GM21786 (cell line): ENCODE results near the gene JAKMIP1.

Source experiments
- ATAC-seq: cut with Tn5 transposase; IDR thresholded peaks from one replicate; pipeline ENCODE4 v1.9.1; 2021; ENCODE audit not compliant: unreplicated experiment

The JAKMIP1 gene

DNA sequence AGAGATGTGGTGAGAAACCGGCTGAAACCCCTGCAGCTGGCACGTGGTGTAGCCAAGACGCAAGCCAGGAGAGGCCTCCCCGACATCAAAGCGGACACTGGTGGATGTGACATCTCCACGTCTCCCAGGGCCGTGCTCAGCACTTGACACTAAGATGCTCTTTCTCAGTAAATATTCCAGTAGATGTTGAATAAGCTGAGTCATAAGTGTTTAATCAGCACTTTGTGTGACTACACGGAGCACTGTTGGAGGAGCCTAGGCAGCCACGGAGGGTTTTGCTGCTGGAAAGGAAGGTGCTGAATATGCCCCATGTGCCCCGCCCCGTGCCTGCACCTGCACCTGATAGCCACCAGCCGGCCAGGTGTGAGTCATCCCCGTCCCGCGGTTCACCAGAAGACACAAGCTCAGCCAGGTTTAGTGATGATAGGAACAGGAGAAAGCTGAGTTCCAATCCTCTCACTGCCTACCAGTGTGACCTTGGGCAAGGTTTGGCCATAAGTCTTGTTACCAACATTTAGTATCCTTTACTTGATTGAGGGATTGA is 153.1 kb downstream of the JAKMIP1 start:
- no peak for ATAC-seq

DNA sequence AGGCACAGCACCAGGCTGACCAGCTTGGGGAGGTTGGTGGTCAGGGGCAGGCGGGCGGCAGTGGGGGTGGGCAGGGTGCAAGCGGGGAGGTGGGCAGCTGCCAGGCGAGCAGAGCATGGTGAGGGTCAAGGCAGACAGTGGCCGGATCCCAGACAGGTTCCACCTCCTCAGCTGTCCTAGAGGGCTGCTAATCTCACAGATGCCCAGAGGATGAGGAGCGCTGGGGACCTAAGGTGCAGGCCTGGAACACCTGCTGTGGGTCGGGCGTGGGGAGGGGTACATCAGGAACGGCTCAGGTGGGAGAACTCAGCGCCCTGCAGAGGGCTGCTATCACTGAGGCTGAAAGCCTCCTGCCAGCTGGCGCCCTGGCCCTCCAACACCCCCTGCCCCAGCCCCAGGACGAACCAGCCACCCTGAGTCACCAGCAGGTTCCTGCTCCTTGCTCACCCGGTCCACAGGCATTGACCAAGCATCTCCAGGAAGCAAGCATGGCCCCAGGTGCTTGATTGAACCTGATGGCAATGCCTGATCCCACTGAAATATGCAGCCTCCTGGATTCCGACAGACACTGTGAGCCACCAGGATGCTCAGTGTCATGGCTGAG is 153.7 kb downstream of the JAKMIP1 start:
- ATAC-seq, result no peak

DNA sequence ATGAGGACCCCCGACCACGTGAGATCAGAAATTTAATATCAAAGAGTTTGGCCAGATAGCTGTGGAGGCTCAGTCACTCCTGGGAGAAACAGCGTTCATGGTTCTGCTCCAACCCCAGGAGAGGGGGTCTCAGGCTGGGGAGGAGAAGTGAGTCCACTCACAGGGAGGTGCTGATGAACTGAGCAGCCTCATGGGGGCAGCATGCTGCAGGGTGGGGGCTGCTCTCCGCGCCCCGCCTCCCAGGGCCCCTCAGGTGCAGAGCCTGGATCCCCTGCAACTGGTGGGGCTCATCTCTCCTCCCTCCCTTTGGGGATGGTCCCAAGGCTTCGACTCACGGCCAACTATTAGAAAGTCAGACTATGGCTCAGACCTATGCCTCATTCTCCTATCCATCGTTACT is 155.5 kb downstream of the JAKMIP1 start:
- no peak for ATAC-seq

DNA sequence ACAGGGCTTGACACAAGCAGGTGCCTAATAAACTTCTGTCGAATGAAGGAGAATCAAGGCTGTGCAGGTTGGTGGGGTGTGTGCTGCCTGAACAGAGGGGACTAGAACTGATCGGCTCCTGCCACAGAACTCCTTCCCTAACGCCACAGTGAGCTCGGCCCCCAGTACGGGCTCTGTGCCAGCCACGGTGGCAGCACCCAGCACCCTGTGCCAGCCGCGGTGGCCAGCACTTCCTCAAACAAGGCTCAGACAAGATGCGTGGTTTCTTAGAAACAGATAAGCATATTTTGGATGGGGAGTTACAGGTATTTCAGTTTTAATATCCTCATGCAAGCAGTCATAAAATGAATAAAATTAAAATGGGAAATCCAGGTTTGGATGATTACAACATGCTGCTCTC is 156.1 kb downstream of the JAKMIP1 start:
- no peak for ATAC-seq

DNA sequence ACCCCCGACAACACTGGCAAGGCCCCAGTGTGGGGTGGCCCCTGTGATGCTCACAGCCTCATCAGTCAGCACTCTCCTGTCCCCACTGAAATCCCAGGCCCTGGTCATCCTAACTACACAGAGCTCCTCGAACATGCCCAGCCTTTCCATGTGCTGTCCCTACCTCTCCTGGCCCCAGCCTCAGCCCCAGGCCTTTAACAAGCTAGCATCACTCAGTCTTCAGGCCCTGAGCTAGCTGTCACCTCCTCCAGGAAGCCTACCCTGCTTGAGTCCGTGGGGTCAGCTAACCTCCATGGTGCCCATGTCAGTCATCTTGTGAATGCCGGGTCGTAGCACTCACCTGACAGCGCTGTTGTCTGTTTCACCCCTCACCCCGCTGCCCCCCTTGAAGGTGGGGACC is 156.5 kb downstream of the JAKMIP1 start:
- no peak for ATAC-seq

DNA sequence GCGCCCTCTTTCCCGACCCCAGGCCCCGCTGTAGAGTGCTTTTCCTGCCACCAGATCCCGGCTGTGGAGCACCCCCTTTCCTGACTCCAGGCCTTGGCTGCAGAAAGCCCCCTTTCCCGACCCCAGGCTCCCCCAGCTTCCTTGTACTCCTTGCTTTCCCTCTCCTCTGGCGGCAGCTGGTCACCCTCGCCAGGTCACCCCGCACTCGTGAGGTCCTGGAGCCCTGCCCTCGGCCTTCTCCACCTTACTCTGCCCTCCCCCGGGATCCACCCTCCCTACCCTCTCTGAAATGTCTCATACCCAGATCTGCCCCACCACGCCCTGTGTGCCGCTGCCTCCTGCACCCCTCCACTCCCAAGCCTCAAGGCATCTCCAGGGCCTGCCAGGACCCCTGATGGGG is 157.2 kb downstream of the JAKMIP1 start:
- ATAC-seq, result no peak

DNA sequence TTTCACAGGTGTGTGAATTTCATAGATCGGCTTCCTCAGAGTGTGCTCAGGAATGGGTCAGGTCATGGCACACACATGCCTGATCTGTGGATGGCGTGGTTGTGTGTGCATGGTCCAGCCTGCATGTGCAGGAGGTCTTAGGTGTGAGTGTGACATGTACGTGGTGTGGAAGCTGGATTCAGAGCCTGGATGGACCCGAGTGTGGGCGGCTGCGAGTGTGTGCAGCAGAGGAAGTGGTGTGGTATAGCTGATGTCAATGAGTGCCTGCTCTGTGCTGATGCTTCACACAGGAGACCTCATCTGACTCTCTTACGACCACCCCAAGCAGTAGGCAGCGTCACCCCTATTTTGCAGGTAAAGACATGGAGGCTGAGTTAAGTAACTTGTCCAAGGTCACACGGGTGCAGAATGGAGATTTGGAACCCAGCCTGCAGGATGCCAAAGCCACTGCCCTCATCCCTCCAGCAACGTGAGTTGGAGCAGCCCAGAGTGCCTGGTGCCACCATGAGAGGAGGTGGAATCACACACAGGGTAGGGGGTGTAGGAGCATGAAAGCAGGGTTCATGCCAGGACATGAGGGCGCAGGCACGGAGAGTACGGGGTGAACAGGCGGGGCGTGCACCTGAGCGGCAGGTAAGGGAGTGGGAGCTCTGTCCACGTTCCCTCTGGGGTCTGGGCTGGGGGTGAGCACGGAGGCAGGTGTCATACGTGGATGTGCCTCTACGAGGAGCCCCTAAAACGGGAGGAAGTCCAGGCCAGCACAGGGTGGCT is 157.9 kb downstream of the JAKMIP1 start:
- no peak for ATAC-seq

DNA sequence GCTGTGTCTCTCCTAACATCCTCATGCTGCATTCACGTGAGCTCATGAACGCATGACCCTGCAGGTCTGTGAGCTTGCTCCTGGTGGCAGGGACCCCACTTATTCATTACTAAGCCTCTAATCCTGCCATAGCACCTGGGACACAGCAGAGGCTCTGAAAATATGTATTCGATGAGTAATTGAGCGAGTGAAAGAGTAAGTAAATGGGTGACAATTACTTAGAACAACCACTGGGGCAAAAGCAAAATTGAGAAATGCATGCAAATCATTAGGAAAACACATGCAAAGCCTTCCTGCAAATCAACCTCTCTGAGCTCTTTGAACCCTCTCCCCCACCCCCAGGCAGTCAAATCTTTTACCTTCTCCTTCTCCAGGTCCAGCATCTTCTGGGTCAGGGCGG is 158.5 kb downstream of the JAKMIP1 start:
- no peak for ATAC-seq

DNA sequence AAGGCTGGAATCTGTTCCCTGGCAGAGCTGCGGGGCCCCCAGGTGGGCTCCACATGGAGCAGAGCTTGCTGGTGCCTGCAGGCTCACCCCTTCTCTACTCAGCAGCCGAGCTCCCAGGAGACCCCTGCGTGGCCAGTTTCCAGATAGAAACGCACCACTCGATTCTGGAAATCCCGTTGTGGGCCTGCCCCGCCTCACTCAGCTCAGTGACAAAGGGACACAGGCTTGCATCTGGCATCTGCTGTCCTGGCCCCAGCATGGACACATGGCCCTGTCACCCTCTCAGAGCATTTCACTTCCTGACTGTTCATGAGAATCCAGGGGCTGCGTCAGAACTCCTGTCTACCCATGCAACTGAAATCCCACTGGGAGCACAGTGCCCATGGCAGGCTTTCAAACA is 161.6 kb downstream of the JAKMIP1 start:
- ATAC-seq, result no peak

DNA sequence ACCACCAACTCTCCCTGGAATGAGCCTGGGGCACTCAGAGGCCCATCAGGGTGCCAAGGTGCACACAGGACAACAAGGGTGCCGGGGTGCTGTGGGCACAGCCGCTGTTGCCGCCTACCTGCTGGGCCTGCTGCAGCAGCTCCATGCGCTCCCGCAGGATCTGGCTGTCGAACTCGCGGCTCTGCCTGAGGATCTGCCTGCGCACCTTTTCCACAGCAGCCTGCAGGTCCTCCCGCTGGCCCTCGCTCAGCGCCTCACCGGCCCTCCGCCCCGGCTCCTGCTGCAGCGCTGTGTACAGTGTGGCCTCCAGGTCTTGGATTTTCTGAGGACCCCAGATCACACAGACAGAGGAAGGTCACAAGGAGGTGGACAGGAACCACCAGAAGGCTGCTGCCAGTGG is 164.6 kb downstream of the JAKMIP1 start:
- ATAC-seq, result no peak

DNA sequence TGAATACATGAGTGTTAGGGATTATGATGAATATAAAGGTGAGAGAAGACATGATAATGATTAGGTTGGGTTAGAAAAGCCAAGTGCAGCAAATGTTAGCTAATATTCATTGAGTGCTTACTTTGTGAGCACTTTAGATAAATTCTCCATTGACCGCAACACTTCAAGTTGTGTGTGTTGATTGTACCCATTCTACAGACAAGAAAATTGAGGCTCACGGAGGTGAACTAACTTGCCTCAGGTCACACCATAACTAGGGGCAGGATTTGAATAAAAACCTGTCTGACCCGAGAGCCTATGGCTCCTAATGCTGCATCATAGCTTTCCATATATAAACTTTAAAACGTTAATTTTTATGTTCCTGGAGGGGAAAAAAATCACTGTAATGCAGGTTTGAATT is 167.0 kb downstream of the JAKMIP1 start:
- ATAC-seq, result no peak

DNA sequence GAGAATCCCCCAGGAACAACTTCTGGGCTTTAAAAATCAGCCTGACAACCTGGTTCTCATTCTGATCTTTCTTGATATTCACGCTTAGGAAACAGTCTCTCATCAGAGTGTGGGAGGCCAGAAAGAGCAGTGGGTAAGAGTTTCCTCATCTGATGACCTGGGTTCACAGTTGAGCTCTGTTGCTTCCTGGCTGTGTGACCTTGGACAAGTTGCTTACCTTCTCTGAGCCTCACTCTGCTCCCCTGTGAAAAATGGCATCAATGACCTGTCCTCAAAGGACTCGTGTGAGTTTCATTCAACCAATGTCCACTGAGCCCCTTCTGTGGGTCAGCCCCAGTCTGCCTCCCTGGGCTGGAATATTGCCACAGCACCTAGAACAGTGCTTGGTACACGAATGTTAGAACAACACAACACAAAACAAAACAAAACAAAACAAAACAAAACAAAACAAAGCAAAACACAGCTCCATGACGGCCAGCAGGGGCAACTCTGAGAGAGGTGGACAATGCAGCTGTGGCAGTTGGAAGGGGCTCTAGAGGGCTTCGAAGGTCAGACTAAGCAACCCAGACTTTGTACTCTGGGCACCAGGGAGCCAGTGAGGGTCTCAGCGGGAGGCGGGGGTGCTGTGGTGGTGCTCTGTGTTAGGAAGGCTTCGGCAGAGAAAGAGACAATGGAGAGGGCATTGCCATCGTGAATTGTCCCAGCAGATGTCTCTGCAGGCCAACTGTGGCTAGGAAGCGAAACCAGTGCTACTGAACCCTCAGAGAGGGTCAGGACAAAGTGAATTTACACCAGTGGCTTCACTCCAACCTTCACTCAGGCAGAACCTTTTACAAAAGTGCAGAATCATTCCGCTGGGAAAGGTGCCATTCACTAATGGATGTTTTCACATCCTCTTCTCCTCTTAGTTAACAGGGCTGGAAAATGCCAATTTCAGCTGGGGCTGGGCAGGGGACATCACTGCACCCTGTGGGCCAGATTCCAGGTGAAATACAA is 167.8 kb downstream of the JAKMIP1 start:
- ATAC-seq, result no peak

DNA sequence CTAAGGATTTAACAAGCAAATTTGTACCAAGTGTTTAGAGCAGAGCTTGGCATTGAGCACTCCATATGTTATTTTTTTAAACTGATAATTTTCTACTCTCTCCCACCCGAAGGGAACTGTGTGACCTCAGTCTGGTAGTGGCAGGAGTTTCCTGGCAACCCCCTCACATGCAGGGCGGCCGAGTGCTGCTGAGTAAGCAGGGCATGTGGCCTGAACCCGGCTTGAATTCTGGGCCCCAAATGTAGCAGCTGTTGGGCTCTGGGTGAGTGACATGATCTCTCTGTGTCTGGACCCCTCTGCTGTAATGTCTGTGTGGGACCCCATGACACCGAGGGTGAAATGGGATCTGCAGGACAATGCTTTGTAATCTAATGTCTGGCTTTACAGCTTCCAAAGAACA is 168.5 kb downstream of the JAKMIP1 start:
- ATAC-seq, result no peak

DNA sequence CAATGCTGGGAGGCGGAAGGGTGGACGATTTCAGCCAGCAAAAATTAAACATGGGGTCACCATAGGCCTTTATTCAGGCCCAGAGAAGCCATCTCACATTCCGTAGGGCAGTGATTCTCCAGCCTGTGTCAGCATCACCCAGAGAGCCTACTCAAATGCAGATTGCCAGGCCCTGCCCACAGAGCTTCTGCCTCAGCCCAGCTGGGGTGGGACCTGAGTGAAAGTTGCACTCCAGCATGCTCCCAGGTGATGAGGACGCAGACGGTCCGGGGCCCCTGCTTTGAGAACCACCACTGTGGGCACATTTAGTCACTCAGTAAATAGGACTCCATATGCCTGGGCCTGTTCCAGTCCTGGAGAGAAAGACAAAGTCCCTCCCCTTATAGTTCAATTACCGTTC is 169.7 kb downstream of the JAKMIP1 start:
- no peak for ATAC-seq

DNA sequence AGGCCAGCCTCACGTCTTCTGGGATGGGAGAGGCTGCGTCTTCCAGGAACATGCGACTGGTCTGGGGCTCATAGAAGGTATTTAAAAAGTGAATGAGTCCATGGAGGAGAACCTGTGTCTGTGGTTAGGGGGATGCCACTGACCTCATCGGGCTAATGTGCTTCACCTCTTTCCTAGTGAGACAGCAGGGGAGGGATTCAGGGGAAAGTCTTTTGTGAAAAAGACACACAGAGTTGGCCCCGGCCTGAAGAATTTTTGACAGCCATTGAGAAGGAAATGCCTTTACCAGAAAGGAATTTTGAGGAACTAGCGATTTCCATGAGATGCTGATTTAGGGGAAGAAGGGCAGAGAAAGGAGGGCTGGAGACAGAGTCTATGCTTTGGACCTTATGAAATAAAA is 171.1 kb downstream of the JAKMIP1 start:
- no peak for ATAC-seq

DNA sequence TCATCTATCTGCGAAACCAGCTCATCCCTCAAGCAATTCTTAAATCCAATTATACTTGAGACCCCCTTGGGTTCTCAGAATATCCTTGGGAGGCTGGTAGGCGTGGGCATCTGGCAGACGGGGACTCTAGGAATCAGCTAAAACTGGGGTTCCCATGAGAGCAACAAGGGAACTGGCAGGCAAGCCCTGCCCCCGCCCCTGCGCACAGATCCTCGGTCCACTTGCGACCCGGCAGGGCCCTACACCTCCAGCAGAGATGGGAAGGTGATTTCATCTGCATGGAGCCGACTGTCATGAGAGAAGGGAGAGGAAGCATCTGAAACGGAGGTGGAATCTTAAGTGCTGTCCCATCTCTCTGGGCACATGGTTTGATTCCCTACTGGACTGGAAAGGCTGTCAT is 172.2 kb downstream of the JAKMIP1 start:
- no peak for ATAC-seq

DNA sequence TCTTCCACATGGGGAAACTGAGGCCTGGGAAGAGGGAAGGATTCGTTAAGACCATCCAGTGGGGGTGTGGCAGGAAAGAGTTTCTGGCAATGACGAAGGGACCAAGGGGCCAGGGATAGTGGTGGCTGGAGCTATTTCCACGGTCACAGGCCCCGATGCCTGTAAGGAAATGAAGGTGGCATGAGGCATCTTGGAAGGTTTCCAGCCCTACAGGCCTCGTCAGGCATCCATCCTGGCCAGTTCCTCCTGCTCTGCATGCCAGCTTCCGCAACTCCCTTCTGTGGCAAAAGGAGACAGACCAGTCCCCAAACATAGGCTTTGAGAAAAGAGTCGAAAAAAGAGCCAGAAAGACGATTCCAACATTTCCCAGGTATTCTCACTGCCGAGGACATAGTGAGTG is 173.0 kb downstream of the JAKMIP1 start:
- no peak for ATAC-seq

DNA sequence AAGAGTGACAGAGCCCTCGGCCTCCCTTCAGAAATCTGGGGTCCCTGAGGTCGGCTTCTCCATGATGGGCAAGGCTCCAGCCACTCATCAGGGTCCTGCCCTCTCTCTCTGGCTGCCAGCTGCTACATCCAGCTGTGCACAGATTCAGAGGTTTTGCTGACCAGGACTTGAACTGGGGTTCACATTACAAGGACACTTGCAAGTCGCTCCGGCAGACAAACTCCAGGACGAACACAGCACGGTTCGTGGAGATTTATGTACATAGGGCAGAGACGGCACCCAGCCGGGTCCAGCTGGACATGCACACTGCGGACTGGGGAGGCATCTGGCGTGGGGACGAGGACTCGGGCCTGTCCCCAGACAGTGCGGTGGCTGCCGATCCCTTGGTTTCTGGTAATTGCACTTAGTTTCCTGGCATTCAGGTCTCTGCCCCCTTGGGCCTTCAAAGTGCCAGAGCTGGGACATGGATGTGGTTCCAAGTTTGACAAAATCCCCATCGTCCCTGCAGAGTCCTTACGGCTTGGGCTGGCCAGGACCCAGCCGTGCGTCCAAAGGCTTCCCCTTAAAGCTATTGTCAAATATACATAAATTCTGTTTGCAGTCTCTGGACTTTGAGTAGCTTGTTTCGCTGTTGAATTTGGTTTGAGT is 175.9 kb downstream of the JAKMIP1 start:
- no peak for ATAC-seq

DNA sequence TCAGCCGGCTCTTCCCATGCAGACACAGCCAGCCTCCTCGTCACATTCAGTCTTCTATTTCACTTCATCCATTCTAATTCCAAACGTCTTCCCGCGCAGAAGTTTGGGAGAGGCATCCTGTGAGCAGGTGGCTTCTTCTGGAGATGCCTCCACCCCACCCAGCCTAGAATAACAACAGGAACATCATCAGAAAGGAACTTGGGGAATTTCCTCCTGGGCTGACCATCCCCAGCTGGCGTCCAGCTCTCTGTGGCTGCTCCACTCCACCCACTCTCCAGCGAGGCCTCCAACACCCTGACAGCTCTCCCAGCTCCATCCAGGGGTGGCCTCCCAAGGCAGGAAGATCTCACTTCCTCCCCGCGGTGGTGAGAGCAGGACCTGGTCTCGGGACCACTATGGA is 176.6 kb downstream of the JAKMIP1 start:
- ATAC-seq, result no peak

DNA sequence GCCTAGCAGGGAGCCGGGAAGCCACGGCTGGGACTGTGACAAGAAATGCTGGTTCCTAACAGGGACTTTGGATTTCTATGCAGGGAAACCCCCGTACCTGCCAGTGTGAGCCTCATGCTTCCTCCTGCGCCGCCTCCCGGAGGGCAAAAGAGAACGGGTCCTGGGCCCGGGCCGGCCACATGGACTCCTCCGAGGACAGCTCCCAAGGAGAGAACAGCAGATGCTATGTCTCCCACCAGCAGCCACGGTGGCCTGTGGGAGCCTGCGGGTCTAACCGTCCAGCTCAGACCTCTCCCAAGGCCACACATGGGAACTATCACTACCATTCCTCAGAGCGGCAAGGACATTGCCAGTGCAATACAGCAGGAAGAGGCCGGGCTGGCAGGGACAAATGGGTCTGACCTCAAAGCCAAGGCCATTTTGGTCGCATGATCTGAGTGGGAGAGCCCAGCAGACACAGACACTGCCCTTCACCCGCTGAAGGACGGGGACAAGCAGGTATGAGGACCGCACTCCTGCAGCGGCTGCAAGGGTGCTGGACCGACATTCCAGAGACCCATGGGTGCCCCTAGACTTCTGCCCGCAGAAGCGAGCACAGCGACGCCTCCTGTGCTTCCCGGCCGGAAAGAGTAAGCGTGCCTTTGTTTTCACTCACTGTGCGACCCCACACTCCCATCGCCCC is 177.6 kb downstream of the JAKMIP1 start:
- no peak for ATAC-seq
